ENCODE measurements around the gene SGCA. TPM values are rescaled to one million over a fixed set of nuclear protein-coding genes. Genes with fewer than 3 reads are reported as not detected.

The SGCA gene
- polyA plus RNA-seq, 1 donor (not counting 4 experiments of a cell fraction or from before 2014, with no cell fraction given): not detected

DNA sequence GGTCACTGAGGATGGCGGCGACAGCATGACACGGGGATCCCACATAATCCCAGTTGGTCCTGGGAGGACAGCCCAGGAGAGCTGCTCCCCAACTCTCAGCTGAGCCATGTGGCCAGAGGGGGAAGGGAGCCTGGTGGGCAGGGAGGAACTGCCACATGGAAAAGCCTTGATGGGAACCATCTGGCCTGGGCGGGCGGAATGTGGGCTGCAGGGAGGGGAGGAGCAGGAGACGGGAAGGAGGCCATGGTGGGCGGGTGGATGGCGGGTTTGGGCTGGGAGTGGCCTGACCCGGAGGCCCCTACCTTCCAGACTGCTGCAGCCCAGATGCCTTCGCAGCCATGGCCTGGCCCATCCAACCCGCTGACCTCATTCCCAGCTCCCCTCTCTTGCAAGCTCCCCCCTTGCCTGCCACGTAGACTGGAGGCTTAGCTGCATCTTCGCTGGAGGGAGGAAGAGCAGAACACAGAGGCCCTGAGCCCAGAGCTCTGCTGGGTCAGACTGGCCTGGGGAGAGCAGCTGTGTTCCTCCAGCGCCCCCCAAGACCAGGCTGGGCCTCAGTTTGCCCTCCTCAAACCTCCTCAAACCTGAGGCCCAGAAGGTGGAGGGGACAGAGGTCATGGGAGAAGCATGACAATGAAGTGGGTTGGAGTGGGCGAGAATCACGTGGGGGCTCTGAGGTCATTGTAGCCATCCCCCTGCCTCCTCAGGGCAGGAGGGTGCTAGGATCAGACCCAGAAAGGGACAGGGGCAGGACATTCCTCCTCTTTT, 43.9 kb downstream of the SGCA start:
- Histone ChIP-seq H4K20me1 (ENCODE audit: control insufficient read depth, extremely low read depth, insufficient read depth, low read length) (no peaks in the 10 kb centered on the region), H3K27ac (ENCODE audit: control insufficient read depth, insufficient read depth, low read length) (no peak overlapping the region), H3K36me3 (ENCODE audit: control insufficient read depth in 2 of 2, extremely low read depth in 1 of 2, insufficient read depth in 2 of 2, low read length in 2 of 2) (no peaks in the 10 kb centered on the region), H3K79me2 (ENCODE audit: control insufficient read depth, insufficient read depth, low read length) (no peaks in the 10 kb centered on the region), H3K9me1 (ENCODE audit: control insufficient read depth, extremely low read depth, insufficient read depth, low read length) (no peaks in the 10 kb centered on the region), H3K4me3 (ENCODE audit: control insufficient read depth in 2 of 3, extremely low read depth in 1 of 3, insufficient read depth in 2 of 3, low read depth in 1 of 3, low read length in 3 of 3) (no peak overlapping the region), H2AFZ (ENCODE audit: control insufficient read depth, low read length) (no peak overlapping the region), H3K4me2 (ENCODE audit: control insufficient read depth, extremely low read depth, insufficient read depth, low read depth, low read length) (no peak overlapping the region), H3K9ac (ENCODE audit: control insufficient read depth, extremely low read depth, insufficient read depth, low read length) (no peak overlapping the region), H3K27me3 (ENCODE audit: control insufficient read depth, extremely low read depth, insufficient read depth, low read length) (peaks cover 22% of the 10 kb centered on the region), H3K9me3 (ENCODE audit: control insufficient read depth, low read depth, low read length) (no peaks in the 10 kb centered on the region), H3K4me1 (ENCODE audit: control insufficient read depth, extremely low read depth, insufficient read depth, low read length) (peaks cover 9% of the 10 kb centered on the region)
- DNase-seq (ENCODE audit: low read depth, low spot score): no peak
- no peak for FAIRE-seq
- TF ChIP-seq EZH2 (IDR thresholded peaks at IDR 0.05; ENCODE audit: low read length): no peak
- no peak for TF ChIP-seq CTCF (optimal IDR thresholded peaks at IDR 0.05 in 1 of 3, IDR thresholded peaks at IDR 0.05 in 1 of 3, conservative IDR thresholded peaks at IDR 0.05 in 1 of 3; ENCODE audit: extremely low read depth in 1 of 3, insufficient read depth in 2 of 3, low read length in 3 of 3)
- dilution Hi-C loops (cut with MboI; ENCODE audit: extremely low pct_ligation_motif_present, low sequenced_read_pairs): no loop called here

DNA sequence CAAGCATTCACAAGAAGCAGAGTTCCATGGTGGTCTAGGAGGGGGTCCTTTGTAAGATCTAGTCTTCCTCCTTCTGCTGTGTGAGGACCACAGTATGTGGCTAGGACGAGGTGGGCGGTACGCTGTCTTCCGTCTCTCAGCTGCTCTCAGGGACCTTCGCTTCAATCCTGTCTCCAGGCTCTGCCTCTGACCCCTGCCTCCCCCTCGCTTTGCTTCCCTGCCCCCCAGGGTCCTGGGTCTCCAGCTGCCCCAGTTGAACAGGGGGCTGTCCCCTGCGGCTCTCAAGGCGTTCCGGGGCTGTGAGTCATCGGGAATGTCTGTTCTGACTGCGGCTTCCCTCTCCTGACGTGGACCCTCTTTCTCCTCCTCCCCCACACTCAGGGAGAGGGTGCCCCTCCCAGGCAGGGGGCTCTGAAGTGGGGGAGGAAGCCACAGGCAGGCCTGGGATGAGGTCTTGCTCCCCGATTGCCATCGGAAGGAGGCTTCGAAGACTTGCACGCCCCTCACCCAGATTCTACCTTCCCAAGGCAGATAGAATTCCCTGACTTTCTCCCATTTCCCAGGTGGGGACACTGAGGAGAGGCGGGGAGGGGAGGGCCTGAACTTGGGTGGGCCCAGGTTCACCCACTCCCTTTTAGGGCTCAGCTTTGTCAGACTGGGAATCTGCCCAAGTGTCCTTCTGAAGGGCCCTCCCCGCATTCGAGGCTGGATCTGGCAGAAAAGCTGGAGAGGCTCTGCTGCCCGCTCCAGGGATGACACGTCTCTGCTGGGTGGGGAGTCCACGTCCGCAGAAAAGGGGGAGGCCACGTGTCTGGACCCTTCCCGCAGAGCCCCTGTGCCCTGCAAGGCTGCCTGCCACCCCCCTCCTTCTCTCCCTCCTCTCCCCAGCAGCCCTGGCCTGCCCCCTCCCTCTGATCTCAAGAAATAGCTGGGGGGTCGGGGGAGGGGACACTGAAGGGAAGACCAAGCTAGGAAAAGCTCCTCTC, 44.7 kb downstream of the SGCA start:
- H3K27me3 ChIP-seq (ENCODE audit: control insufficient read depth, extremely low read depth, insufficient read depth, low read length): peaks cover 14% of the 10 kb centered on the region
- TF ChIP-seq EZH2 (IDR thresholded peaks at IDR 0.05; ENCODE audit: low read length) (no peak), CTCF (optimal IDR thresholded peaks at IDR 0.05 in 1 of 3, IDR thresholded peaks at IDR 0.05 in 1 of 3, conservative IDR thresholded peaks at IDR 0.05 in 1 of 3; ENCODE audit: extremely low read depth in 1 of 3, insufficient read depth in 2 of 3, low read length in 3 of 3) (no peak)
- H3K9me3 ChIP-seq (ENCODE audit: control insufficient read depth, low read depth, low read length): no peaks in the 10 kb centered on the region
- FAIRE-seq (no peak), DNase-seq (ENCODE audit: low read depth, low spot score) (no peak)
- no peak overlapping the region for H2AFZ ChIP-seq (ENCODE audit: control insufficient read depth, low read length)
- H3K4me3 ChIP-seq (ENCODE audit: control insufficient read depth in 2 of 3, extremely low read depth in 1 of 3, insufficient read depth in 2 of 3, low read depth in 1 of 3, low read length in 3 of 3): no peak overlapping the region
- dilution Hi-C loops (cut with MboI; ENCODE audit: extremely low pct_ligation_motif_present, low sequenced_read_pairs): no loop called here
- H3K79me2 ChIP-seq (ENCODE audit: control insufficient read depth, insufficient read depth, low read length): no peaks in the 10 kb centered on the region
- no peak overlapping the region for H3K27ac ChIP-seq (ENCODE audit: control insufficient read depth, insufficient read depth, low read length)
- H3K36me3 ChIP-seq (ENCODE audit: control insufficient read depth in 2 of 2, extremely low read depth in 1 of 2, insufficient read depth in 2 of 2, low read length in 2 of 2): no peaks in the 10 kb centered on the region
- peaks cover 9% of the 10 kb centered on the region for H3K4me1 ChIP-seq (ENCODE audit: control insufficient read depth, extremely low read depth, insufficient read depth, low read length)
- H3K4me2 ChIP-seq (ENCODE audit: control insufficient read depth, extremely low read depth, insufficient read depth, low read depth, low read length): no peak overlapping the region
- H4K20me1 ChIP-seq (ENCODE audit: control insufficient read depth, extremely low read depth, insufficient read depth, low read length): no peaks in the 10 kb centered on the region
- no peak overlapping the region for H3K9ac ChIP-seq (ENCODE audit: control insufficient read depth, extremely low read depth, insufficient read depth, low read length)
- H3K9me1 ChIP-seq (ENCODE audit: control insufficient read depth, extremely low read depth, insufficient read depth, low read length): no peaks in the 10 kb centered on the region

All from keratinocyte (primary cell).